ENCODE data around the gene NTSR1.

NTSR1 gene

DNA sequence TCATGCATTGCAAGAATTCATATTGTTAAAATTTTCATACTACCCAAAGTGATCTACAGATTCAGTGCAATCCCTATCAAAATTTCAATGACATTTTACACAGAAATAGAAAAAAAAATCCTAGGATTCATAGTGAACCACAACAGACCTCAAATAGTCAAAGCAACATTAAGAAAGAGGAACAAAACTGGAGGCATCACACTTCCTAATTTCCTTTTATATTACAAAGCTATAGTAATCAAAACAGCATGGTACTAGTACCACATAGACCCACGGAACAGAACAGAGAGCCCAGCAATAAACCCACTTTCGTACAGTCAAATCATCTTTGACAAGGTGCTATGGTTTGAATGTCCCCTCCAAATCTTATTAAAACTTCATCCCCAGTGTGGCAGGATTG, 39.7 kb downstream of the NTSR1 start:
- TF ChIP-seq CTCF (IDR thresholded peaks at IDR 0.05; ENCODE audit: control insufficient read depth, extremely low read depth, insufficient read depth), result no peak
- no peak for DNase-seq (ENCODE audit: low read depth)
- no peak overlapping the region for H3K4me3 ChIP-seq (ENCODE audit: low read depth, low read length)

DNA sequence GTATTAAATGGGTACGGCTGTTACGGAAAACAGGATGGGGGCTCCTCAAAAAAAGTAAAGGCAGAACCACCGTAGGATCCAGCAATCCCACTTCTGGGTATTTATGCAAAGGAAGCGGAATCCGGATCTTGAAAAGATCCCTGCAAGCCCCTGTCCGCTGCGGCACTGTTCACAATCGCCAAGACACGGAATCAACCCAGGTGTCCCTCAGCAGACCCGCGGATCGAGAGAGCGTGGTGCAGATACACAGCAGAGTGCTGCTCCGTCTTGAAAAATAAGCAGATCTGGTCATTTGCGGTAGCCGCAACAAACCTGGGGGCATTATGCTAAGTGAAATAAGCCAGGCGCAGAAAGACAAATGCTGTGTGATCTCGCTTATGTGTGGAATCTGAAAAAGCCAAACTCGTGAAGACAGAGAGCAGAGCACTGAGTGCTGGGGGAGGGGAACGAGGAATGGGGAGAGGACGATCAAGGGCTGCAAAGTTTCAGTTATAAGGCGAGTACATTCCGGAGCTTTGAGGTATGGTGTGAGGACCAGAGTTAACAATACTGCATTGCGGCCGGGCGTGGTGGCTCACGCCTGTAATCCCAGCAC, 41.3 kb downstream of the NTSR1 start:
- DNase-seq (ENCODE audit: low read depth), result no peak
- no peak for TF ChIP-seq CTCF (IDR thresholded peaks at IDR 0.05; ENCODE audit: control insufficient read depth, extremely low read depth, insufficient read depth)
- no peak overlapping the region for H3K4me3 ChIP-seq (ENCODE audit: low read depth, low read length)

- no peak for TF ChIP-seq CTCF (IDR thresholded peaks at IDR 0.05; ENCODE audit: control insufficient read depth, extremely low read depth, insufficient read depth)
- H3K4me3 ChIP-seq (ENCODE audit: low read depth, low read length), result no peak overlapping the region
- DNase-seq (ENCODE audit: low read depth), result no peak
Measured at GRCh38 chr20:62751551-62752150, 43.0 kb downstream of the NTSR1 start.

GRCh38 chr20:62752181-62752670, 43.6 kb downstream of the NTSR1 start:
- no peak overlapping the region for H3K4me3 ChIP-seq (ENCODE audit: low read depth, low read length)
- DNase-seq (ENCODE audit: low read depth), result no peak
- no peak for TF ChIP-seq CTCF (IDR thresholded peaks at IDR 0.05; ENCODE audit: control insufficient read depth, extremely low read depth, insufficient read depth)

DNA sequence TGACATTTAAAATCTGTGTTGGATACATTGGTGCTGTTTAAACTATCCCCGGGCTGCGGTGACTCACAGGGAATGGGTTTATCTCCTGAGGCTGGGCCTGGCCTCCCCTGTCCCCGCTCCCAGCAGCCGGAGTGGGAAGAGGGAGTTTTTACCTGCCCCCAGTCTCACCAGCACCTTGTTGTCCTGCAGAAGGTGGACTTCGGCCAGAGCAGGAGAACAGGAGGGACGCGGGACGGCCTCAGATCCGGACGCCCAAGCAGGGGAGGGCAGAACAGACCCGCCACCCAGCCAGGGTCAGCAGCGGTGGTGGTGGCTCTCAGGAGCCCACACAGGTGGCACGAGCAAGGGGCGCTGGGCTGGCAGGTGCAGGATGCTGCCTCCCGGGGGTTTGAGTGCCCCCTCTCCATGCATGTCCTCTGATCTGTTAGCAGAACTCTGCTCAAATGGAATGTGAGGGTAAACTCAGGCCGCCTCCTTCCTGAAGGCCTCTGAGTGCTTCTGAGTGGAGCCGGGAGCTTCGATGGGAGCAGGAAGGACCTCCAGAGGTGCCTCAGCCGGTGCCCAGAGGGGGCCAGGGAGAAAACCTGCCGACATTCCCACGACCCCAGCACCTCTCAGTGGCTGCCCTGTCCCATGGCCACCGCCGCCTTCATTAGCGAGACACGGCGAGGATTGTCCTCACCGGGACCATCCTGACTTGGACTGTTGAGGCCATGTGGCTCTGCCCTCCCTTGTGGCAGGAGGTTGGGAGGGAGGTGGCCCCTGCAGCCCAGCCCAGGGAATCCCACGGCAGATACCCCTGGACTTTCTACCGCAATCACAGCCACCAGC, 44.2 kb downstream of the NTSR1 start:
- TF ChIP-seq CTCF (IDR thresholded peaks at IDR 0.05; ENCODE audit: control insufficient read depth, extremely low read depth, insufficient read depth), result no peak
- no peak for DNase-seq (ENCODE audit: low read depth)
- H3K4me3 ChIP-seq (ENCODE audit: low read depth, low read length), result no peak overlapping the region

DNA sequence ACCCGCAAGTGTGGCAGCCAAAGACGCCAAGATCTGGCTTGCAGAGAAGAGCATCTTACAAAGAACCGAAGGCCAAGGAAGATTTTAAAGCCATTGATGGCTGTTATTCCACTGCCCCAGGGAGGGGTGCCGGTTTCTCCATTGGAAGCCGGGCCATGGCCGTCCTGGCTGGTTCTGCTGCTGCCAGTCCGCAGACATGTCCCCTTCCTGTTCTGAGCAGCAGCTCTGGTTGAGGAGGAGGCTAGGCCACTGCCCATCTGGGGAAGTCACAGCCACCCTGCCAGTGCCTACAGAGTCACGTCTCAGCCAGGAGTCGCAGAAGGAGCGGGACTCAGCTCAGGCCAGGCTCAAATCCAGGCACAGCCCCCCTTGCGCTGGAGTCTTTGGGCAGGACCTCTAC, 45.0 kb downstream of the NTSR1 start:
- no peak for TF ChIP-seq CTCF (IDR thresholded peaks at IDR 0.05; ENCODE audit: control insufficient read depth, extremely low read depth, insufficient read depth)
- H3K4me3 ChIP-seq (ENCODE audit: low read depth, low read length), result no peak overlapping the region
- DNase-seq (ENCODE audit: low read depth), result no peak
